Kidney epithelial cell (primary cell): ENCODE results near the gene TLR8. TPM values are rescaled to one million over a fixed set of nuclear protein-coding genes. Genes with fewer than 3 reads are reported as not detected.

Experiments
- DNase-seq: peaks from one replicate; pipeline ENCODE4 v3.0.0-alpha.2; 2010; ENCODE audit warnings: low read depth
- H3K27me3 ChIP-seq: 2 replicates; pipeline ENCODE4 v1.6.0; 2011; ENCODE audit warnings: low read length; ENCODE audit not compliant: control insufficient read depth, insufficient read depth
- H3K36me3 ChIP-seq: 2 replicates; pipeline ENCODE4 v1.5.1; 2011; ENCODE audit warnings: low read length; ENCODE audit not compliant: control insufficient read depth, insufficient read depth
- H3K4me3 ChIP-seq: 2 replicates; pipeline ENCODE4 v1.5.1; 2011; ENCODE audit warnings: low read depth, mild to moderate bottlenecking, control low read depth, low read length
- CTCF ChIP-seq: IDR thresholded peaks from 2 replicates; pipeline ENCODE4 v1.5.1; 2011; ENCODE audit warnings: mild to moderate bottlenecking, moderate library complexity, low read length, control low read depth, inconsistent platforms; ENCODE audit not compliant: insufficient read depth, poor library complexity, severe bottlenecking
- total RNA-seq: library from RNA; depleted of rRNA; stranded (reverse); fragments of >200 nt; gene quantifications from 2 replicates; pipeline ENCODE4 v1.2.3, GENCODE V29; 2015

Gene TLR8
- not detected in 2 replicates for total RNA-seq

- Histone ChIP-seq H3K27me3 (no peaks in the 10 kb centered on the region), H3K4me3 (no peak within 1 kb of the TSS), H3K36me3 (no peaks in the 10 kb centered on the region)
- no peak for TF ChIP-seq CTCF
- no peak for DNase-seq
Observed at GRCh38 chrX:12906046-12906761, at the start of gene TLR8. TSS of gene TLR8 (plus strand) at chrX:12906620. CDS start at chrX:12906707, 87 bp downstream.

- TF ChIP-seq CTCF, result no peak
- Histone ChIP-seq H3K27me3 (no peaks in the 10 kb centered on the region), H3K4me3 (no peak overlapping the region), H3K36me3 (no peaks in the 10 kb centered on the region)
- DNase-seq, result no peak
Observed at GRCh38 chrX:12865359-12865758, 41.1 kb upstream of the TLR8 start.

- DNase-seq, result no peak
- Histone ChIP-seq H3K4me3 (no peak within 1 kb of the TSS), H3K27me3 (no peaks in the 10 kb centered on the region), H3K36me3 (no peaks in the 10 kb centered on the region)
- TF ChIP-seq CTCF, result no peak
Observed at GRCh38 chrX:12866451-12867377, 39.7 kb upstream of the TLR8 start, which contains the start of gene TLR7. TSS of gene TLR7 (plus strand) at chrX:12867072. CDS start at chrX:12867579, 507 bp downstream.

GRCh38 chrX:12867685-12868084, 38.7 kb upstream of the TLR8 start:
- no peak for TF ChIP-seq CTCF
- Histone ChIP-seq H3K27me3 (no peaks in the 10 kb centered on the region), H3K4me3 (no peak overlapping the region), H3K36me3 (no peaks in the 10 kb centered on the region)
- DNase-seq, result no peak

- no peak for DNase-seq
- Histone ChIP-seq H3K36me3 (no peaks in the 10 kb centered on the region), H3K4me3 (no peak overlapping the region), H3K27me3 (no peaks in the 10 kb centered on the region)
- no peak for TF ChIP-seq CTCF
Observed at GRCh38 chrX:12868747-12869146, 37.7 kb upstream of the TLR8 start.
